CD14-positive monocyte (primary cell): ENCODE data around the gene NXT1. TPM values are rescaled to one million over a fixed set of nuclear protein-coding genes. Genes with fewer than 3 reads are reported as not detected.

ENCODE experiments used
- DNase-seq, 3 donors: peaks; one replicate each; pipeline ENCODE4 v3.0.0-alpha.2; 2011 to 2022
- H2AFZ ChIP-seq: 2 replicates; pipeline ENCODE4 v1.6.0; 2012; ENCODE audit warnings: mild to moderate bottlenecking, low read depth, low read length, inconsistent platforms; ENCODE audit not compliant: insufficient read depth, poor library complexity, severe bottlenecking
- H3K27ac ChIP-seq, 2 donors: 1 replicate in 1 of 2; 2 replicates in 1 of 2; pipeline ENCODE4 v1.5.1; 2012 to 2013; ENCODE audit warnings: low read length in 2 of 2, control low read depth in 1 of 2, inconsistent platforms in 1 of 2, low read depth in 1 of 2, mild to moderate bottlenecking in 1 of 2
- H3K27me3 ChIP-seq, 2 donors: one replicate each; pipeline versions ENCODE4 v1.6.0 to v1.6.1; 2011 to 2013; ENCODE audit warnings: low read length in 2 of 2; ENCODE audit not compliant: control insufficient read depth in 2 of 2, insufficient read depth in 2 of 2
- H3K36me3 ChIP-seq, 2 donors: replicated peaks in 1 of 2; 1 replicate in 1 of 2; 2 replicates in 1 of 2; pipeline versions ENCODE4 v1.5.1 to v1.6.1; 2012 to 2013; ENCODE audit warnings: low read length in 2 of 2, control low read depth in 1 of 2, inconsistent platforms in 1 of 2, mild to moderate bottlenecking in 1 of 2; ENCODE audit not compliant: insufficient read depth in 2 of 2, control insufficient read depth in 1 of 2
- H3K4me1 ChIP-seq, 2 donors: 1 replicate in 1 of 2; 2 replicates in 1 of 2; pipeline versions ENCODE4 v1.5.1 to v1.6.1; 2012 to 2013; ENCODE audit warnings: low read length in 2 of 2, control low read depth in 1 of 2, inconsistent platforms in 1 of 2, mild to moderate bottlenecking in 1 of 2, moderate library complexity in 1 of 2; ENCODE audit not compliant: insufficient read depth in 2 of 2, control insufficient read depth in 1 of 2
- H3K4me2 ChIP-seq: replicated peaks from 2 replicates; pipeline ENCODE3; 2012; ENCODE audit warnings: low read length, moderate library complexity, mild to moderate bottlenecking; ENCODE audit not compliant: poor library complexity, severe bottlenecking; ENCODE audit errors: extremely low read depth
- H3K4me3 ChIP-seq, 3 experiments: fragments of 200-600 bp in 1 of 3; sonication (generic) in 1 of 3; replicated peaks in 1 of 3; 1 replicate in 2 of 3; 2 replicates in 1 of 3; pipeline ENCODE4 v1.5.1; 2011 to 2013; ENCODE audit warnings: low read length in 3 of 3, mild to moderate bottlenecking in 3 of 3, control low read depth in 2 of 3, low read depth in 2 of 3, inconsistent platforms in 1 of 3, moderate library complexity in 1 of 3
- H3K79me2 ChIP-seq: 2 replicates; pipeline ENCODE4 v1.6.0; 2012; ENCODE audit warnings: mild to moderate bottlenecking, control low read depth, inconsistent platforms, low read length, moderate library complexity; ENCODE audit not compliant: insufficient read depth
- H3K9ac ChIP-seq: 2 replicates; pipeline ENCODE4 v1.6.0; 2017; ENCODE audit warnings: low read length, mild to moderate bottlenecking; ENCODE audit not compliant: insufficient read depth, poor library complexity, severe bottlenecking
- H3K9me3 ChIP-seq, 2 donors: replicated peaks in 1 of 2; 1 replicate in 1 of 2; 2 replicates in 1 of 2; pipeline versions ENCODE4 v1.5.1 to v1.6.1; 2012 to 2013; ENCODE audit warnings: low read length in 2 of 2, control low read depth in 1 of 2; ENCODE audit not compliant: control insufficient read depth in 1 of 2, insufficient read depth in 1 of 2
- H4K20me1 ChIP-seq: 2 replicates; pipeline ENCODE4 v1.6.0; 2012; ENCODE audit warnings: mild to moderate bottlenecking, low read length, control low read depth, moderate library complexity; ENCODE audit not compliant: insufficient read depth
- H3K27ac Mint-ChIP-seq, 7 donors: one replicate each; pipeline ENCODE4 v1.8.0; 2020; ENCODE audit warnings: mild to moderate bottlenecking in 7 of 7, mixed read lengths in 7 of 7, moderate library complexity in 6 of 7, inconsistent platforms in 2 of 7
- H3K27me3 Mint-ChIP-seq, 3 donors: one replicate each; pipeline ENCODE4 v1.8.0; 2021 to 2022; ENCODE audit warnings: low read depth in 3 of 3, mild to moderate bottlenecking in 3 of 3, mixed read lengths in 3 of 3, moderate library complexity in 3 of 3, inconsistent platforms in 1 of 3
- H3K36me3 Mint-ChIP-seq, 2 donors: one replicate each; pipeline ENCODE4 v1.8.0; 2020; ENCODE audit warnings: mixed read lengths in 2 of 2, inconsistent platforms in 1 of 2, mild to moderate bottlenecking in 1 of 2
- H3K4me1 Mint-ChIP-seq: one replicate; pipeline ENCODE4 v1.8.0; 2020; ENCODE audit warnings: mild to moderate bottlenecking, mixed read lengths
- H3K4me3 Mint-ChIP-seq, 2 donors: one replicate each; pipeline ENCODE4 v1.8.0; 2020; ENCODE audit warnings: mild to moderate bottlenecking in 2 of 2, mixed read lengths in 2 of 2, moderate library complexity in 1 of 2
- H3K9me3 Mint-ChIP-seq, 7 donors: one replicate each; pipeline ENCODE4 v1.8.0; 2020 to 2022; ENCODE audit warnings: mixed read lengths in 7 of 7, mild to moderate bottlenecking in 6 of 7, moderate library complexity in 6 of 7, inconsistent platforms in 2 of 7
- CTCF ChIP-seq: fragments of 200-600 bp; IDR thresholded peaks from one replicate; pipeline ENCODE4 v1.8.0; 2022; ENCODE audit warnings: antibody characterized with exemption, mild to moderate bottlenecking
- WGBS: methylation state at CpG from one replicate; pipeline ENCODE4 v1.1.5; 2013; ENCODE audit warnings: missing lambda C conversion rate; ENCODE audit not compliant: insufficient coverage; 5-methylcytosine and 5-hydroxymethylcytosine counted together
- intact Hi-C, 2 donors: fragments of 100-400 bp; cut with micrococcal nuclease; formaldehyde crosslinking; loops; one replicate each; pipeline versions ENCODE4 v1.15.0 to v1.15.1; 2023
- polyA plus RNA-seq, 3 donors: library from polyadenylated mRNA; depleted of rRNA in 1 of 3; unstranded in 2 of 3; stranded (reverse) in 1 of 3; fragments of 300-500 nt in 2 of 3; fragments of >200 nt in 1 of 3; fragmentation: Illumina TruSeq in 2 of 3; gene quantifications; 1 replicate in 2 of 3; 2 replicates in 1 of 3; pipeline ENCODE4 v1.2.3, GENCODE V29; 2012 to 2021

The NXT1 gene
- polyA plus RNA-seq, 3 donors: 37.8 to 140 (median 39.4) TPM

DNA sequence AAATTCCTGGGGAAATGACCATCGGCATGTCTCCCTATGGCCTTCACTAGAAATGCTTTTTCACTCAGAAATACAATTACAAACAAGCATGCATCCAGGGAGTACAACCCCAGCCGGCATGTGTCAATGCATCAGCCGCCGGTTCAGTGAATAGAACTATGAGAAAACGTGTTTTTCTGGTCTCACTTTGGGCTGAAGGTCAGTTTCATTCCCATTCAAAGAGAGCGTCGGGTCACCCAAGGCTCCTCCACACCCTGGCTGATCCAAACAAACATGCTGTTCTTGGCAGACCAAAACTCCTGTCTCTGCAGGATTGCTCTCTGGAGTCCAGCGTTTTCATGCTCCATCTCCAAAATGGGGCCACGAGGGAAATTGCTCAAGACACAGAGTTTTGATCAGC lies 35.5 kb upstream of the NXT1 start:
- no peak overlapping the region for H3K4me3 ChIP-seq
- H3K36me3 Mint-ChIP-seq: no peaks in the 10 kb centered on the region
- no peaks in the 10 kb centered on the region for H3K27me3 ChIP-seq
- no peak overlapping the region for H2AFZ ChIP-seq
- TF ChIP-seq CTCF: no peak
- peaks cover 0 to 3% (median 3%) of the 10 kb centered on the region in 3 donors for H3K27me3 Mint-ChIP-seq
- no peak overlapping the region for H3K27ac ChIP-seq
- H3K4me1 ChIP-seq: no peaks in the 10 kb centered on the region
- H3K4me2 ChIP-seq: no peak overlapping the region
- H3K36me3 ChIP-seq: no peaks in the 10 kb centered on the region
- H4K20me1 ChIP-seq: no peaks in the 10 kb centered on the region
- H3K9me3 ChIP-seq: no peaks in the 10 kb centered on the region
- DNase-seq: no peak
- no peak overlapping the region for H3K9ac ChIP-seq
- H3K79me2 ChIP-seq: no peaks in the 10 kb centered on the region
- intact Hi-C loops: no loop called here
- H3K27ac Mint-ChIP-seq: no peak overlapping the region
- no peaks in the 10 kb centered on the region for H3K9me3 Mint-ChIP-seq
- no peaks in the 10 kb centered on the region for H3K4me1 Mint-ChIP-seq
- H3K4me3 Mint-ChIP-seq: no peak overlapping the region
- 92% methylated on average over 9 of the region's 9 CpGs for WGBS

GRCh38 chr20:23316626-23317025 lies 34.0 kb upstream of the NXT1 start:
- Histone ChIP-seq H3K4me2 (no peak overlapping the region), H3K9ac (no peak overlapping the region), H3K9me3 (no peaks in the 10 kb centered on the region), H3K36me3 (no peaks in the 10 kb centered on the region), H3K4me3 (no peak overlapping the region), H3K27me3 (no peaks in the 10 kb centered on the region), H3K27ac (no peak overlapping the region), H3K4me1 (no peaks in the 10 kb centered on the region), H3K79me2 (no peaks in the 10 kb centered on the region), H2AFZ (no peak overlapping the region), H4K20me1 (no peaks in the 10 kb centered on the region)
- 100% methylated on average over 2 of the region's 3 CpGs for WGBS
- Mint-ChIP-seq H3K27ac (no peak overlapping the region), H3K9me3 (peaks cover 0 to 8% (median 0%) of the 10 kb centered on the region in 7 donors), H3K4me3 (no peak overlapping the region), H3K27me3 (peaks cover 0 to 5% (median 4%) of the 10 kb centered on the region in 3 donors), H3K4me1 (no peaks in the 10 kb centered on the region), H3K36me3 (no peaks in the 10 kb centered on the region)
- no peak for TF ChIP-seq CTCF
- intact Hi-C loops: no loop called here
- DNase-seq: no peak
